Calu3 (cell line): ENCODE measurements around the gene DYSF. TPM values are rescaled to one million over a fixed set of nuclear protein-coding genes. Genes with fewer than 3 reads are reported as not detected.

Source experiments
- BruUV-seq: library from RNA; stranded (reverse); fragments of 400-500 nt; replicated peaks from 2 replicates; lab custom pipeline; 2021; lab: Mats Ljungman, UMichigan
- CTCF ChIA-PET: fragments of 300-600 bp; sonication (Branson Sonifier 250); formaldehyde crosslinking; loops from one replicate; lab custom pipeline; 2022; ENCODE audit warnings: antibody characterized with exemption; lab: Charles Lee
- DNase-seq: peaks from one replicate; pipeline ENCODE4 v3.0.0; 2022
- H3K27ac Mint-ChIP-seq: one replicate; pipeline ENCODE4 v1.8.0; 2022; ENCODE audit warnings: mixed read lengths; ENCODE audit not compliant: unreplicated experiment
- H3K27me3 Mint-ChIP-seq: one replicate; pipeline ENCODE4 v1.8.0; 2022; ENCODE audit warnings: mixed read lengths; ENCODE audit not compliant: unreplicated experiment
- H3K36me3 Mint-ChIP-seq: one replicate; pipeline ENCODE4 v1.8.0; 2022; ENCODE audit warnings: mild to moderate bottlenecking, moderate library complexity, mixed read lengths; ENCODE audit not compliant: insufficient read depth, unreplicated experiment
- H3K4me1 Mint-ChIP-seq: one replicate; pipeline ENCODE4 v1.8.0; 2022; ENCODE audit warnings: mild to moderate bottlenecking, low read depth, mixed read lengths; ENCODE audit not compliant: unreplicated experiment
- H3K4me3 Mint-ChIP-seq: one replicate; pipeline ENCODE4 v1.8.0; 2022; ENCODE audit warnings: mild to moderate bottlenecking, low read depth, moderate library complexity, mixed read lengths; ENCODE audit not compliant: unreplicated experiment
- H3K9me3 Mint-ChIP-seq: one replicate; pipeline ENCODE4 v1.8.0; 2022; ENCODE audit warnings: low read depth, mixed read lengths; ENCODE audit not compliant: unreplicated experiment
- intact Hi-C: fragments of 100-400 bp; cut with micrococcal nuclease; formaldehyde crosslinking; loops from one replicate; pipeline ENCODE4 v1.10.0; 2022; ENCODE audit not compliant: unreplicated experiment
- total RNA-seq: library from RNA; stranded (reverse); gene quantifications from 2 replicates; pipeline ENCODE4 v1.2.3, GENCODE V29; 2022
- TF ChIP-seq, protein P1 (sequence below): fragments of 200-600 bp; IDR thresholded peaks from one replicate; pipeline ENCODE4 v1.8.0; 2022; ENCODE audit warnings: antibody characterized with exemption; ENCODE audit not compliant: unreplicated experiment

DYSF gene
- total RNA-seq, 1 experiment from 2014 or later: 3.2 TPM

DNA sequence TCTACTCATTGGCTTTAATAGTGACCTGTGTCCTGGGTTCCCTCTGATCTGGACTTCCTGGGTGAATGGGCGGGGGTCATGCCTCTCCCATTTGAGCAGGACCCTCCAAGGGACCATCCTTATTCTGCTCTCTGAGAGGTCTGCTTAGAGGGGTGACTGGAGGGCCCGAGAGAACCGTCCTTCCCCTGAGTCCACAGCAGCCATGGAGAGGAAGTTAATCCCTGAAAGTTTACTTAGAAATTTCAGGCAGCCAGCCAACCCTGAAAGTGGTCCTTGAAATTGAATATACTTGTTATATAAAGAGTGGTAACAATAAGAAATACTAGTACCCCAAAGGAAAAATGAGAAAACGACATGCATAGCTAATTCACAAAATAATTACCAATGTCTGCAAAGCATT, 226.1 kb downstream of the DYSF start:
- TF ChIP-seq, protein P1, sequence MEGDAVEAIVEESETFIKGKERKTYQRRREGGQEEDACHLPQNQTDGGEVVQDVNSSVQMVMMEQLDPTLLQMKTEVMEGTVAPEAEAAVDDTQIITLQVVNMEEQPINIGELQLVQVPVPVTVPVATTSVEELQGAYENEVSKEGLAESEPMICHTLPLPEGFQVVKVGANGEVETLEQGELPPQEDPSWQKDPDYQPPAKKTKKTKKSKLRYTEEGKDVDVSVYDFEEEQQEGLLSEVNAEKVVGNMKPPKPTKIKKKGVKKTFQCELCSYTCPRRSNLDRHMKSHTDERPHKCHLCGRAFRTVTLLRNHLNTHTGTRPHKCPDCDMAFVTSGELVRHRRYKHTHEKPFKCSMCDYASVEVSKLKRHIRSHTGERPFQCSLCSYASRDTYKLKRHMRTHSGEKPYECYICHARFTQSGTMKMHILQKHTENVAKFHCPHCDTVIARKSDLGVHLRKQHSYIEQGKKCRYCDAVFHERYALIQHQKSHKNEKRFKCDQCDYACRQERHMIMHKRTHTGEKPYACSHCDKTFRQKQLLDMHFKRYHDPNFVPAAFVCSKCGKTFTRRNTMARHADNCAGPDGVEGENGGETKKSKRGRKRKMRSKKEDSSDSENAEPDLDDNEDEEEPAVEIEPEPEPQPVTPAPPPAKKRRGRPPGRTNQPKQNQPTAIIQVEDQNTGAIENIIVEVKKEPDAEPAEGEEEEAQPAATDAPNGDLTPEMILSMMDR: no peak
- no peak overlapping the region for H3K4me3 Mint-ChIP-seq
- peaks cover 73% of the 10 kb centered on the region for H3K27me3 Mint-ChIP-seq
- CTCF ChIA-PET: no interaction called here
- H3K4me1 Mint-ChIP-seq: no peaks in the 10 kb centered on the region
- DNase-seq: no peak
- intact Hi-C loops: no loop called here
- no TSS peak for BruUV-seq
- H3K9me3 Mint-ChIP-seq: no peaks in the 10 kb centered on the region
- no peak overlapping the region for H3K27ac Mint-ChIP-seq
- H3K36me3 Mint-ChIP-seq: no peaks in the 10 kb centered on the region

DNA sequence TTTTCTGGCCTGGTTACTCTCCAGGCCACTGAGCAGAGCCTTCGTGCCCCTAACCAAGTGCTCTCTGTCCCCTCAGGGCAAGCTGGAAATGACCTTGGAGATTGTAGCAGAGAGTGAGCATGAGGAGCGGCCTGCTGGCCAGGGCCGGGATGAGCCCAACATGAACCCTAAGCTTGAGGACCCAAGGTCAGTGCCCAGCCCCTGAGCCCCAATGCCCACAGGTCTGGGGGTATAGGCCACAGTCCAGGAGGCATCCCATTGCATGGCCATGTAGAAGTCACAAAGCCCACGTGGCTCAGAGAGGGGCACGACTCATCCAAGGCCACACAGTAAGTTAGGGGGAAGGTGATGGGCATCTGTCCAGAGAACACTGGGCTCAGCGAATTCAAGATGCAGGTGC, 227.6 kb downstream of the DYSF start:
- TF ChIP-seq, protein P1: no peak
- BruUV-seq: no TSS peak
- no peak for DNase-seq
- no peaks in the 10 kb centered on the region for H3K9me3 Mint-ChIP-seq
- H3K27me3 Mint-ChIP-seq: peaks cover 61% of the 10 kb centered on the region
- H3K36me3 Mint-ChIP-seq: no peaks in the 10 kb centered on the region
- no peaks in the 10 kb centered on the region for H3K4me1 Mint-ChIP-seq
- intact Hi-C loops: no loop called here
- CTCF ChIA-PET: no interaction called here
- no peak overlapping the region for H3K27ac Mint-ChIP-seq
- H3K4me3 Mint-ChIP-seq: no peak overlapping the region

DNA sequence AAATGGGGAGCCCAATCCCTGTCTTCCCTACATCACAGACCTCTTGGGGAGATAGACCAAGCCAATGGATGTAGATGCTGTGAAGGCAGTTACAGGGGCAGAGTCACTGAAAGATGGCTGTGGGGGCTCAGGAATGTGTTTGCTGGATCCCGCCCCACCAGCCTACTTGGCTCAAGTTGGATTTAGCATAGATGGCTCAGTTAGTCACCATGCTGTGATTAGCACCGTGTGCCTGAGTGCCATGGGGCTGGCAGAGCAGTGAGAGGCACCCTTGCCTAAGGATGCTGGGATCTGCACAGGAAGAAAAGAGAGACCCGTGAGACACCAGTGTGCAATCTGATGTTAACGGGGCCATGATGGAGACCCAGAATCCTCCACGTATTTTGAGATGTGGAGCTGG, 228.3 kb downstream of the DYSF start:
- CTCF ChIA-PET: no interaction called here
- BruUV-seq: no TSS peak

DNA sequence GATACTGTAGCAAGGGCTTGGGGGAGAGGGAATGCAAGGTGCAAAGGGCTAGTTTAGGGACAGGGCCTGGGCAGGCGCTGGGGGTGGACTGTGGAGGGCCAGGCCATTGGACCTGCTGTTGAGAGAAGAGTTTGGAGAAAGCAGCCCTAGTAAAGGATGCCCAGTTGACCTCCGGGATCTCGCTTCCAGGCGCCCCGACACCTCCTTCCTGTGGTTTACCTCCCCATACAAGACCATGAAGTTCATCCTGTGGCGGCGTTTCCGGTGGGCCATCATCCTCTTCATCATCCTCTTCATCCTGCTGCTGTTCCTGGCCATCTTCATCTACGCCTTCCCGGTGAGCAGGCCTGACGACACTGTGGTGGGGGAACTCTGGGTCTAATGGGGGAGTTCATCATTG, 229.0 kb downstream of the DYSF start:
- no peak for DNase-seq
- CTCF ChIA-PET: interaction anchor here (0.6 kb wide), 1 partner anchor 167 kb away, joined by 3 read pairs; no protein-coding TSS in a partner anchor
- H3K36me3 Mint-ChIP-seq: no peaks in the 10 kb centered on the region
- intact Hi-C loops: no loop called here
- no peak overlapping the region for H3K27ac Mint-ChIP-seq
- H3K4me1 Mint-ChIP-seq: no peaks in the 10 kb centered on the region
- H3K9me3 Mint-ChIP-seq: no peaks in the 10 kb centered on the region
- TF ChIP-seq, protein P1: no peak
- peaks cover 55% of the 10 kb centered on the region for H3K27me3 Mint-ChIP-seq
- no peak overlapping the region for H3K4me3 Mint-ChIP-seq
- no TSS peak for BruUV-seq

More for the DNA sequence above, 228.3 kb downstream of the DYSF start:
- TF ChIP-seq, protein P1: no peak
- DNase-seq: no peak
- Mint-ChIP-seq H3K36me3 (no peaks in the 10 kb centered on the region), H3K4me3 (no peak overlapping the region), H3K27me3 (peaks cover 57% of the 10 kb centered on the region), H3K27ac (no peak overlapping the region), H3K4me1 (no peaks in the 10 kb centered on the region), H3K9me3 (no peaks in the 10 kb centered on the region)
- intact Hi-C loops: no loop called here
